ENCODE results near the gene PRKAR1B.
"Not testable (repeated sequence)": the region's sequence is repeated elsewhere in the genome, so short reads cannot be mapped to it uniquely, and the experiment has no call there.

The PRKAR1B gene

DNA sequence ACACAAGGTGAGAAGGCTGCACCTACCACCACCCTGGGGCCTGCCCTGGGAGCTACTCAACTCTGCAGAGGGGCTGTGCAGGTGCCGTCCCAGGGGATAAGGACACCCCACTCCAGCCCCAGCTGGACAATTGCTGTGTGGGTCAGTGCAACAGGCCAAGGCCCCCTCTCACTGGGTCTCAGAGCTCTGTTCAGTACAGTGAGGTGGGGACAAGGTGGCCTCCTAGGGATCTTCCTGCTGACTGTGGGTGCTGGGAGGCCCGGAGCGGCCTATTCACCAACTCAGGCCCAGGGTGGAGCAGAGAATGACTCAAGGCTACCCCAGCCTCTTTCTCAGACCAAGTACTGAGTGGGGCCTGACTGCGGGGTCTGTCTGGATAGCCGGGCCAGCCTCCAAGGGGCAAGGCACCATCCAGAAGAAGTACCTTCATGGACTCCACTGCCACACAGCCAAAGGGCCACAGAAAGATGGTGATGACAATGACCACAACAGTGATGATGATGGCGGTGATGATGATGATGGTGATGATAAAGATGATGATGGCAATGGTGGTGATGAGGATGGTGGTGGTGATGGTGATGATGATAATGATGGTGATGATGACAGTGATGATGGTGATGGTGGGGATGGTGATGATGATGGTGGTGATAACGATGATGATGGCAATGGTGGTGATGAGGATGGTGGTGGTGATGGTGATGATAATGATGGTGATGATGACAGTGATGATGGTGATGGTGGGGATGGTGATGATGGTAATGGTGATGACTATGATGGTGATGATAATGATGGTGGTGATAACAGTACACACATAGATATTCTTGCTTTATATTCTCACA lies 60.4 kb downstream of the PRKAR1B start:
- no peak for DNase-seq (ENCODE audit: low read depth)

- no peak for DNase-seq (ENCODE audit: low read depth)
These were observed 61.2 kb downstream of the PRKAR1B start for GRCh38 chr7:665736-666453.

- no peak for DNase-seq (ENCODE audit: low read depth)
These were observed 61.9 kb downstream of the PRKAR1B start for GRCh38 chr7:664997-665735.

GRCh38 chr7:664402-664775 lies 62.7 kb downstream of the PRKAR1B start:
- DNase-seq (ENCODE audit: low read depth) = no peak

- DNase-seq (ENCODE audit: low read depth) = no peak
These were observed 64.5 kb downstream of the PRKAR1B start for GRCh38 chr7:662576-662975.

GRCh38 chr7:659996-660395 lies 67.1 kb downstream of the PRKAR1B start:
- DNase-seq (ENCODE audit: low read depth) = no peak

- no peak for DNase-seq (ENCODE audit: low read depth)
These were observed 67.7 kb downstream of the PRKAR1B start for GRCh38 chr7:659306-659847.

- no peak for DNase-seq (ENCODE audit: low read depth)
These were observed 69.4 kb downstream of the PRKAR1B start for GRCh38 chr7:657565-658119.

DNA sequence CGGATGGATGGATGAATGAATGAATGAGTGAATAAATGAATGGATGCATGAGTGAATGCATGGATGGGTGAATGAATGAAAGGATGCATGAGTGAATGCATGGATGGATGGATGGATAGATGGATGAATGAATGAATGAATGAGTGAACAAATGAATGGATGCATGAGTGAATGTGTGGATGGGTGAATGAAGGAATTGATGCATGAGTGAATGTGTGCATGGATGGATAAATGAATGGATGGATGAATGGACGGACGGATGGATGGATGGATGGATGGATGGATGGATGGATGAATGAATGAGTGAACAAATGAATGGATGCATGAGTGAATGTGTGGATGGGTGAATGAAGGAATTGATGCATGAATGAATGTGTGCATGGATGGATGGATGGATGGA lies 70.1 kb downstream of the PRKAR1B start:
- not testable (repeated sequence) for DNase-seq (ENCODE audit: low read depth)

GRCh38 chr7:655758-656157 lies 71.3 kb downstream of the PRKAR1B start:
- DNase-seq (ENCODE audit: low read depth) = no peak

DNA sequence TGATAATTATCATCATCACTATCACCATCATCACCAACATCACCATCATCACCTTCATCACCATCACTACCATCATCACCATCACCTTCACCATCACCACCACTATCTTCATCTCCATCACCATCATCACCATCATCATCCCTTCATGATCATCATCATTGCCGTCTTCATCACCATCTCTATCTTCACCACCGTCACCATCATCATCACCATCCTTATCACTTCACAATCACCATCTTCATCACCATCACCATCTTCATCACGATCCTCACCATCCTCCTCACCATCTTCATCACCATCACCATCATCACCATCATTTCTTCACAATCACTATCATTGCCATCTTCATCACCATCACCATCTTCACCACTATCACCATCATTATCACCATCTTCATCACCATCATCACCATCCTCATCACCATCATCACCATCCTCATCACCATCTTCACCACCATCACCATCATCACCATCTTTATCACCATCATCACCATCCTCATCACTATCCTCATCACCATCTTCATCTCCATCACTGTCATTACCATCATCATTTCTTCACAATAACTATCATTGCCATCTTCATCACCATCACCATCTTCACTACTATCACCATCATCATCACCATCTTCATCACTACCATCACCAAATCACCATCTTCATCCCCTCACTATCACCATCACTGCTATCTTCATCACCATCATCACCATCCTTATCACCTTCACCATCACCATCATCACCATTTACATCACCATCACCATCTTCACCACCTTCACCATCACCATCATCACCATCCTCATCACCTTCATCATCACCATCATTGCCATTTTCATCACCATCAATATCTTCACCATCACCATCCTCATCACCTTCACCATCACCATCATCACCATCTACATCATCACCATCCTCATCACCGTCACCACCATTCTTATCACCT lies 73.0 kb downstream of the PRKAR1B start:
- no peak for DNase-seq (ENCODE audit: low read depth)

- DNase-seq (ENCODE audit: low read depth) = no peak
These were observed 74.2 kb downstream of the PRKAR1B start for GRCh38 chr7:652881-653280.

GRCh38 chr7:652167-652566 lies 74.9 kb downstream of the PRKAR1B start:
- not testable (repeated sequence) for DNase-seq (ENCODE audit: low read depth)

DNA sequence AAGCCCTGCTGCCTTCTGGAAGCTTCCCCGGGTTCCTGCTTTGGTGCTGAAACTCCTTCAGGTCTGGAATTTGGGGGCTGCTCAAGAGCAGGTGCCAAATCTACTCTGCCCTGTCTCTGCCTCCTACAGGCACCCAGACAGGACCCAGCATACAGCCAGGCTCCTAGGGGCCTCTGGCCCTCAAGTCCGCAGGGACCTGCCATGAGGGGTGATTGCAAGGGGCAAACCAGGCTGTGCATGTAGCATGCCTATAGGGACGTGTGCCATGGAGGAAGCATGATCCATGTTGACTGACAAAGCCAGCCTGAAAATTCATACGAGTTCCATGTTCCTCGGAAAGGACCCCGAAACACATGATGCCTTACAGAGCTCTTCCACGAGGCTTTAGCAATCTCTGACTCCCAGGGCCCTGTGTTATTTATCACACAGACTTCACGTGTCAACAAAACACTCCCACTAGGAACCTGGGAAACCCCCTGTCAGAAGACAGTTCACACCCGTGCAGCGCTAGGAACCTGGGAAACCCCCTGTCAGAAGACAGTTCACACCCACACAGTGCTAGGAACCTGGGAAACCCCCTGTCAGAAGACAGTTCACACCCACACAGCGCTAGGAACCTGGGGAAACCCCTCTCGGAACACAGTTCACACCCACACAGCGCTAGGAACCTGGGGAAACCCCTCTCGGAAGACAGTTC lies 75.9 kb downstream of the PRKAR1B start:
- no peak for DNase-seq (ENCODE audit: low read depth)

DNA sequence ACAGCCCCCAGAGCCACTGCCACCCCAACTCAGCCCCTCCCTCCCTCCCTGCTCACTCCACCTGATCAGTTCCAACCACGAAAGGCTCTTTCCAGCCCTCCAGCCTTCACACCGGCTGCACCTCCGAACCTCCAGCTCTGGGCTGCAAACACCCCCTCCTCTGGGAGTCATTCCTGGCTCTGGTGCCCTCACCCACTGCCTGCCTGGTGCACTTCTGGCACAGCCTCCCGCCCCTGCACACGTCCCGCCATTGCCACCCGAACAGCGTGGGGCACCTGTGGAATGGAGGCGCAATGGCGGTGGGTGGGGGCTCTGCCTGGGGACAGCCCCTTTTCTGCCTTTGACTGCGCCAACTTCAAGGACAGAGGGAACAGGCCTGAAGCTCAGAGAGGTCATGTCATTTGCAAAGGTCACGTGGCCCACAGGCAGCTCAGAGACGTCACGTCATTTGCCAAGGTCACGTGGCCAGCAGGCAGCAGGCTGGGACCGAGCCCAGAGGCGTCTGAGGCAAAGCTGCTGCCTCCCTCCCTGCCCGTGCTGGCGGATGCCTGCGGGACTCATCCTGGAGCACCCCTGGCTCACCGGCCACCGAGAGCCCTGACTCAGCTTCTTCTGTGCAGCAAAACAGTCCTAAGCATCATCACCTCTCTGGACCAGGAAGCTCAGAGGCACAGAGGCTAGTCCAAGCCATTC lies 76.6 kb downstream of the PRKAR1B start:
- no peak for DNase-seq (ENCODE audit: low read depth)

GRCh38 chr7:646951-647350 lies 80.1 kb downstream of the PRKAR1B start:
- no peak for DNase-seq (ENCODE audit: low read depth)

DNA sequence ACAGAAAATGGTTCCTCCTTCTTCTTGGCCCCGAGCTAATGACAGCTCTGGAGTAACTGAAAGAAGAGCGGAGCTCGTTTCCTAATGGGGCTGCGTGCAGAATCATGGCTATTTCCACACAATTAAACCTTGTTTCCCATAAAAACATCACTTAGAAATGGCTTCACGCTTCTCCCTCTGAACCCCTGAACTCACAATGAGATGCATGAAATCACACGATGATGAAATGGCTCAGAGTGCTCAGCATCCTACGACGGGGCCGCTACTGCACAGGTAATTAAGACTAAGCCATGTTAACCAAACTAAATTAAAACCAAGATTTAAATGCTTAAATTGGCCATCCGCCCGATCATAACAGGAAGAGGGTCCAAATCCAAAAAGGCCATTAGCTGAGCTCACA lies 80.6 kb downstream of the PRKAR1B start:
- DNase-seq (ENCODE audit: low read depth) = no peak

DNA sequence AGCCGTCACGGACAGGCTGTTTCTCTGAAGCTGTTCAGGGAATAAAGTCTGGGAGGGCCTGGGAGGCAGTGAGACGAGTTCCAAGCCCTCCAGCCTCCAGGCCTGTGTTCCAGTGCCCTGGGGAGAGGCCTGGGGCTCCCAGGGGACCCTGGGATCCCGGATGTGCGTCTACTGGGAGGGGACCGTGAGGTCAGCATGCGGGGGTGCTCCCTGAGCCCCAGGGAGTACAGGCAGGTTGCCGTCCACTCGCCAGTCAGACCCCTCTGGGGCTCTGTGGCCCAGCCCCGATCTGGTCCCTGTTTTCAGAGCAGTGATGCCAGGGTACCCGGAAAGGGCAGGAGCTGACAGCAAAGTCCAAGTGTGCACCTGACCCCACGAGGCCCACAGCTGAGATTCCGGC lies 81.5 kb downstream of the PRKAR1B start:
- no peak for DNase-seq (ENCODE audit: low read depth)

DNA sequence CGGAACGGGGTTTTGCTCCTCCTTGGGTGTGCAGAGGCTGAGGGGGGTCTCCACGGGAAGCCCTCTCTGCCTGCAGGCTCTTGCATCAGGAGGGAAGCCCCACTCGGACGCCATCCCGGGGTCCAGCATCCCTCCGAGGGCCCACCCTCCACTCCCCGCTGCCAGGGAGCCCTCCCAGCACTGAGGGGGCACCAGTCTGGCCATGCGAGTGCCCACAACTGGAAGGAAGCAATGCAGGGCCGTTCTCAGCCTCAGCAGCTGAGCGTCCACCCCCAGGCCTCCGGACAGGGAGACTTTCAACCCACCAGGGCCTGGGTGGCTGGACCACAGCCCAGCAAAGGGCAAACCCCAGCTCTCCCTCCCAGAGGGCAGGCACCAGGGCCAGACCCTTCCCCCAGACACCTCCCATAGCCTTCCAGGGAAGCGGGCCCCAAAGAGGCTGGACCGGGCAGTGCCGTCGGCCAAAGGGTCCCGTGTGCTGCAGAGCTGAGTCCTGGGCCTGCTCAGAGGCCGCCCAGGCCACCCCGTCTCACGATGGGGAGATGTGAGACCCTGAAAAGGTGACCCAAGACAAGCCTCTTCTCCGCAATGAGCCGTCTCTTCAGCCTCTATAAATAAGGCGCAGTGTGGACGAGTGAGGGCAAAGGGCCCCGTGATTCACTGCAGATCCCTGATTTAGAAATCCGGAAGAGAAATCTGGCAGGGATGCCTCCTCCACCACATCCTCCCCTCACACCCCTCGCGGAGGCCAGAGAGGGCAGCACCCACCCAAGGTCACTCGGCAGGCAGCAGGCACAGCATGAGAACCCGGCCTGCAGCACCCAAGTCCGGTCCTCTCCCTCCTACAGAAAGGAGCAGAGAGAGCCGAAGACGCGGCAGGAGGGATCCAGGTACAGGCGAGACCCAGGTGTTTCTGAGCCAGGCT lies 82.4 kb downstream of the PRKAR1B start:
- no peak for DNase-seq (ENCODE audit: low read depth)

Data from activated T-helper 1 cell treated with Interleukin-2 at 50 U/mL for 16 hours (primary cell).